Keratinocyte (primary cell): ENCODE data around the gene MZB1. TPM values are rescaled to one million over a fixed set of nuclear protein-coding genes. Genes with fewer than 3 reads are reported as not detected.

ENCODE experiments used
- DNase-seq: peaks from one replicate; pipeline ENCODE4 v3.0.0-alpha.2; 2011; ENCODE audit warnings: low read depth, missing footprints, low spot score
- FAIRE-seq: peaks from 2 replicates; lab custom pipeline; 2011; peaks lifted over from hg19 to GRCh38; lab: Jason Lieb, UNC
- H2AFZ ChIP-seq: 2 replicates; pipeline ENCODE4 v1.6.0; 2012; ENCODE audit warnings: low read length, control low read depth, inconsistent platforms; ENCODE audit not compliant: control insufficient read depth
- H3K27ac ChIP-seq: 2 replicates; pipeline ENCODE4 v1.5.1; 2011; ENCODE audit warnings: low read length; ENCODE audit not compliant: control insufficient read depth, insufficient read depth
- H3K27me3 ChIP-seq: 3 replicates; pipeline ENCODE4 v1.6.0; 2011; ENCODE audit warnings: low read length; ENCODE audit not compliant: control insufficient read depth, insufficient read depth; ENCODE audit errors: extremely low read depth
- H3K36me3 ChIP-seq, 2 experiments: 2 replicates in 1 of 2; 3 replicates in 1 of 2; pipeline ENCODE4 v1.5.1; 2011; ENCODE audit warnings: low read length in 2 of 2, mild to moderate bottlenecking in 1 of 2; ENCODE audit not compliant: control insufficient read depth in 2 of 2, insufficient read depth in 2 of 2; ENCODE audit errors: extremely low read depth in 1 of 2
- H3K4me1 ChIP-seq: 3 replicates; pipeline ENCODE4 v1.5.1; 2011; ENCODE audit warnings: low read length; ENCODE audit not compliant: control insufficient read depth, insufficient read depth; ENCODE audit errors: extremely low read depth
- H3K4me2 ChIP-seq: 3 replicates; pipeline ENCODE4 v1.6.0; 2011; ENCODE audit warnings: low read depth, low read length; ENCODE audit not compliant: control insufficient read depth, insufficient read depth; ENCODE audit errors: extremely low read depth
- H3K4me3 ChIP-seq, 3 experiments: fragments of 200-600 bp in 1 of 3; sonication (generic) in 1 of 3; 2 replicates in 2 of 3; 3 replicates in 1 of 3; pipeline ENCODE4 v1.5.1; 2011 to 2016; ENCODE audit warnings: low read length in 3 of 3, mild to moderate bottlenecking in 3 of 3, control low read depth in 2 of 3, inconsistent platforms in 1 of 3, low read depth in 1 of 3, mixed read lengths in 1 of 3, mixed run types in 1 of 3, moderate library complexity in 1 of 3; ENCODE audit not compliant: control insufficient read depth in 2 of 3, insufficient read depth in 2 of 3; ENCODE audit errors: extremely low read depth in 1 of 3
- H3K79me2 ChIP-seq: 2 replicates; pipeline ENCODE4 v1.6.0; 2012; ENCODE audit warnings: low read length; ENCODE audit not compliant: control insufficient read depth, insufficient read depth
- H3K9ac ChIP-seq: 3 replicates; pipeline ENCODE4 v1.6.0; 2011; ENCODE audit warnings: low read length; ENCODE audit not compliant: control insufficient read depth, insufficient read depth; ENCODE audit errors: extremely low read depth
- H3K9me1 ChIP-seq: 3 replicates; pipeline ENCODE4 v1.6.0; 2011; ENCODE audit warnings: low read length; ENCODE audit not compliant: control insufficient read depth, insufficient read depth; ENCODE audit errors: extremely low read depth
- H3K9me3 ChIP-seq: 2 replicates; pipeline ENCODE4 v1.5.1; 2012; ENCODE audit warnings: low read depth, low read length; ENCODE audit not compliant: control insufficient read depth
- H4K20me1 ChIP-seq: 3 replicates; pipeline ENCODE4 v1.6.0; 2011; ENCODE audit warnings: low read length; ENCODE audit not compliant: control insufficient read depth, insufficient read depth; ENCODE audit errors: extremely low read depth
- CTCF ChIP-seq, 3 experiments: IDR thresholded peaks in 1 of 3; conservative IDR thresholded peaks in 1 of 3; optimal IDR thresholded peaks in 1 of 3; 2 replicates in 2 of 3; 3 replicates in 1 of 3; pipeline versions ENCODE3 to v1.5.1; 2011; ENCODE audit warnings: low read length in 3 of 3, mild to moderate bottlenecking in 3 of 3, moderate library complexity in 2 of 3, control low read depth in 1 of 3, inconsistent platforms in 1 of 3; ENCODE audit not compliant: insufficient read depth in 2 of 3; ENCODE audit errors: extremely low read depth in 1 of 3
- EZH2 ChIP-seq: IDR thresholded peaks from one replicate; pipeline ENCODE4 v1.6.1; 2012; ENCODE audit warnings: inconsistent platforms, mild to moderate bottlenecking, low read length, moderate library complexity
- dilution Hi-C: fragments of 300-500 bp; cut with MboI; formaldehyde crosslinking; loops from one replicate; pipeline ENCODE4 v1.7.0; 2020; ENCODE audit warnings: low sequenced_read_pairs; ENCODE audit not compliant: extremely low pct_ligation_motif_present
- polyA plus RNA-seq, 5 experiments: library from polyadenylated mRNA; depleted of rRNA in 3 of 5; stranded (reverse) in 3 of 5; stranded (forward) in 1 of 5; unstranded in 1 of 5; fragments of >200 nt; gene quantifications; 1 replicate in 1 of 5; 2 replicates in 3 of 5; 3 replicates in 1 of 5; pipeline versions ENCODE4 v1.2.1 to v1.2.3, GENCODE V29; 2011 to 2012; ENCODE audit warnings: missing spikeins in 2 of 5, low read depth in 1 of 5, low replicate concordance in 1 of 5

Gene MZB1
- polyA plus RNA-seq, 1 donor (not counting 4 experiments of a cell fraction or from before 2014, with no cell fraction given), result not detected

GRCh38 chr5:139392324-139392677, 2.6 kb upstream of the MZB1 start:
- FAIRE-seq, result no peak
- no peak for DNase-seq
- Histone ChIP-seq H3K4me1 (peaks cover 19% of the 10 kb centered on the region), H3K27ac (peak overlapping the region; percentile 91), H2AFZ (peak overlapping the region; percentile 33), H3K9ac (peak overlapping the region; percentile 93), H3K9me1 (no peaks in the 10 kb centered on the region), H3K27me3 (no peaks in the 10 kb centered on the region), H4K20me1 (no peaks in the 10 kb centered on the region), H3K4me3 (peak overlapping the region; percentile 69 to 92 (median 84)), H3K79me2 (peaks cover 15% of the 10 kb centered on the region), H3K36me3 (peaks cover 0 to 4% of the 10 kb centered on the region in 2 experiments), H3K4me2 (peak overlapping the region; percentile 90), H3K9me3 (no peaks in the 10 kb centered on the region)
- dilution Hi-C loops, result no loop called here
- TF ChIP-seq CTCF (optimal IDR thresholded peaks at IDR 0.05 in 1 of 3, IDR thresholded peaks at IDR 0.05 in 1 of 3, conservative IDR thresholded peaks at IDR 0.05 in 1 of 3; ENCODE audit: extremely low read depth in 1 of 3, insufficient read depth in 2 of 3, low read length in 3 of 3) (no peak), EZH2 (no peak)

- H3K27ac ChIP-seq, result peak overlapping the region; percentile 91
- peaks cover 0 to 4% of the 10 kb centered on the region in 2 experiments for H3K36me3 ChIP-seq
- dilution Hi-C loops, result no loop called here
- H3K27me3 ChIP-seq, result no peaks in the 10 kb centered on the region
- H3K9ac ChIP-seq, result peak overlapping the region; percentile 93
- peak; percentile 91 for FAIRE-seq
- peaks cover 15% of the 10 kb centered on the region for H3K79me2 ChIP-seq
- no peak for TF ChIP-seq EZH2
- TF ChIP-seq CTCF (optimal IDR thresholded peaks at IDR 0.05 in 1 of 3, IDR thresholded peaks at IDR 0.05 in 1 of 3, conservative IDR thresholded peaks at IDR 0.05 in 1 of 3; ENCODE audit: extremely low read depth in 1 of 3, insufficient read depth in 2 of 3, low read length in 3 of 3), result no peak
- peaks cover 19% of the 10 kb centered on the region for H3K4me1 ChIP-seq
- peak; percentile 98 for DNase-seq
- peak overlapping the region; percentile 69 to 92 (median 84) for H3K4me3 ChIP-seq
- no peaks in the 10 kb centered on the region for H3K9me3 ChIP-seq
- H2AFZ ChIP-seq, result peak overlapping the region; percentile 85
- no peaks in the 10 kb centered on the region for H4K20me1 ChIP-seq
- H3K9me1 ChIP-seq, result no peaks in the 10 kb centered on the region
- H3K4me2 ChIP-seq, result peak overlapping the region; percentile 90
Observed at GRCh38 chr5:139391570-139392323, 2.0 kb upstream of the MZB1 start.
